ENCODE data around the gene NRAP.

Gene NRAP

DNA sequence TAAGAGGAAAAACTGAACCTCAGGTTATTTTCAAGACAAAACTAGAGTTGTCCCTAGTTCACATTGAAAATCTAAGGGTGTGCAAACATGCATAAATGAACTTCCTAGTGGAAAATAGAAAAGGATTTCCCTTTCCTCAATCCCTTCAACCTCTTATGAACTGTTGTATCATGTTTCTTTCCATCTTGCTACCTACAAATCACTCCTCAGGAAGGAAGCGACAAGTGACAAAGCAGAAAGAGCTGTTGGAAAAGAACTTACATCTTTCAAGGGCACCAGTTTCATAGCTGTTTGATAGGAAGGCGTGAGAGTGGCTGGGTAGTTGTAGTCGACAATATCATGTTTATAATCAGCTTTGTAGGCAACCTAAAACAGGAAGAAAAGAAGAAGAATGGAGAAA is 23.9 kb downstream of the NRAP start:
- DNase-seq, result no peak

- DNase-seq, result no peak
Observed at GRCh38 chr10:113631684-113632367, 32.0 kb downstream of the NRAP start.

GRCh38 chr10:113630929-113631533 is 32.8 kb downstream of the NRAP start:
- no peak for DNase-seq

DNA sequence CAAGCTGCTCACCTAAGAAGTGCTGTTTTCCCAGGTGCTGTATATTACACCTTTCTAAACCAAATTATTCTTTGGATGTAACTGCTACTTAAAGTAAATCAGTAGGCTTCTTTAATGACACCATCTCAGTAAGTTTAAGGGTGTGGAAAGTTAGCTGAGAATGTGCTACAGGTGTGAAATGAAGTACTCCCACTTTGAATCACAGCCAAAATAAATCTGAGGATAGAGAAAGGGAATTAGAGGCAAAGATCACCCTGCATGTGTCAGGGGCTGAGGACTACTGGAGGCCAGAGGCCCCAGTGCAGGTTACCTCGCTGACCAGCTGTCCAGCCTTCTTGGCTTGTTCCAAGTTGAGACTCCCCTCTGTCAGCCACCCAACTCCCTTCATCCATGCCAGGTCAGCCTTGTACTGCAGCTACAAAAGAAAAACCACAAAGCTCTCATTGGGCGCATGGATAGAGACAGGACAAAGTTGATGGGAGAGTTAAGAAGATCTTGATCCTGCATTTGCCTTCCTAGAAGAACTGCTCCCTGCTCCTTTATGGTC is 35.2 kb downstream of the NRAP start:
- no peak for DNase-seq

DNA sequence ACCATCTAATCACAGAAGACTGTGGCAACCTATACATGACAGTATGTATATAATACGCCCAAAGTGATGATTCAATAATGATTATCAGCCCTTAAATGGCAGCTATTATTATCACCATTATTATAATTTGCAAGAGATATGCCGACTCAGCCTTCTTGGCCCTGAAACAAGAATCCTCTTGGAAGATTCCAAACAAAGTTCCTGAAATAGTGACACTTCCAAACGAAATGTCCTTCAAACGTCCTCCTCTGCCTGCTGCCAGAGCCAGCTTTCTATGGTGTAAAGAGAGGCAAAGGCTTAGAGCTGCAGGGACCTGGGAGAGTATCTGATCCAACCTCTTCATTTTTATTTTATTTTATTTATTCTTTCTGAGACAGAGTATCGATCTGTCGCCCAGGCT is 36.0 kb downstream of the NRAP start:
- no peak for DNase-seq

DNA sequence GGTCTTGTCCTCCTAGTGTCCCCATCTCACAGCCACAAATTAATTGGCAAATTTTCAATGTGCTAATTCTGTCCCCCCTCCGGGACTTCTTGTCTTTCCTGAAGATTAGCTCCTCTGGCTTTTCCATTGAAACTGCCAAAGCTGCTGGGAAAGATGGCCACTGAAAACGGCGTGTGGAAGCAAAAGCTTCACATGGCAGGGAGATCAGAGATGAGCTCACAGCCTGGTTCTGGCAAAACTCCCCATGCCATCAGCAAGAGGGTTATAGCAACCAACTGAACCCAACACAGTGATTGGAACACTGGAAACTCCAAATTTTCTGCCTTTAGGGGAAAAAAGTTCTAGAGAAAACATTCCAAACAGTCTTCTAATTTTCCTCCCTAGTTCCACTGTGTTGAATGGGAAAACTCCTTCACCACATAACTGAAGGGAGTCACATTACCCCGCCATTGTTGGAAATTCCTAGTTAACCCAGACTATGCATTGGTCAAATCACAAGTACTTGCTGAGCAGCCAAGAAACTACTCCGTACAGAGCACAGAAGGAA is 37.0 kb downstream of the NRAP start:
- DNase-seq, result no peak

- no peak for DNase-seq
Observed at GRCh38 chr10:113625461-113626186, 38.2 kb downstream of the NRAP start.

GRCh38 chr10:113622831-113623230 is 41.0 kb downstream of the NRAP start:
- no peak for DNase-seq

- DNase-seq, result no peak
Observed at GRCh38 chr10:113621799-113622198, 42.0 kb downstream of the NRAP start.

- no peak for DNase-seq
Observed at GRCh38 chr10:113620936-113621335, 42.9 kb downstream of the NRAP start.

DNA sequence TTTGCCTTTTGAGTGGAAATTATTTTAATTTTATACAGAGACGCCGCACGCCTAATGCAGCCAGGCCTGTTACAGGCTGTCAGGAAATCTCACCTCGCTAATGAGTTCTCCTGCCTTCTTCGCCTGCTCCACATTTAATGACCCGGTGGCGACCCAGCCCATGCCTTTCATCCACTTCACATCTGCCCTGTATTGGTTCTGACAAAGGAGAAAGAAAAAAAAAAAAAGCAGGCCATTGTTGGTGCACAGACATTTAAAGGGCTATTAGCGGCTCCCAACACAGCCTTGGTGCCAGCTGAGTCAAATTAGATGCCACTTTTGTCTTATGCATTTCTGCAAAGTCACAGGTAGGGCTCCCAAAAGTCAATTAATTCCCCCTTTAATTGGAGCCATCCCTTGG is 43.3 kb downstream of the NRAP start:
- no peak for DNase-seq

- DNase-seq, result no peak
Observed at GRCh38 chr10:113619401-113619800, 44.4 kb downstream of the NRAP start.

DNA sequence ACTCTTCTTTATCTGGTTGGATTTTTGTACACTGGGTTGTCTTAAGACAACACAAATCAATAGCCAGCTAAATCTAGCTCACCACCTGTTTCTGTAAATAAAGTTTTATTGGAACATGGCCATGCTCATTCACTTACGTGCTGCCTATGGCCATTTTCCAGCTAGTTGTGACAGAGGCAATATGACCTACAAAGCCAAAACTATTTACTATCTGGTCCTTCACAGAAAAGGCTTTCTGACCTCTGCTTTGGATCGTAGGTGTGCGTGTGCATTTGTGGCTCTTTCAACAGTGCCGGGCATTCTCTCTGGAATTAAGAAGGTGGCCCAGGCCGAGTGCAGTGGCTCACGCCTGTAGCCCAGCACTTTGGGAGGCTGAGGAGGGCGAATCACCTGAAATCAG is 45.5 kb downstream of the NRAP start:
- DNase-seq, result no peak

GRCh38 chr10:113617086-113617485 is 46.8 kb downstream of the NRAP start:
- no peak for DNase-seq

GRCh38 chr10:113616244-113617074 is 47.4 kb downstream of the NRAP start:
- DNase-seq, result peak; percentile 18

DNA sequence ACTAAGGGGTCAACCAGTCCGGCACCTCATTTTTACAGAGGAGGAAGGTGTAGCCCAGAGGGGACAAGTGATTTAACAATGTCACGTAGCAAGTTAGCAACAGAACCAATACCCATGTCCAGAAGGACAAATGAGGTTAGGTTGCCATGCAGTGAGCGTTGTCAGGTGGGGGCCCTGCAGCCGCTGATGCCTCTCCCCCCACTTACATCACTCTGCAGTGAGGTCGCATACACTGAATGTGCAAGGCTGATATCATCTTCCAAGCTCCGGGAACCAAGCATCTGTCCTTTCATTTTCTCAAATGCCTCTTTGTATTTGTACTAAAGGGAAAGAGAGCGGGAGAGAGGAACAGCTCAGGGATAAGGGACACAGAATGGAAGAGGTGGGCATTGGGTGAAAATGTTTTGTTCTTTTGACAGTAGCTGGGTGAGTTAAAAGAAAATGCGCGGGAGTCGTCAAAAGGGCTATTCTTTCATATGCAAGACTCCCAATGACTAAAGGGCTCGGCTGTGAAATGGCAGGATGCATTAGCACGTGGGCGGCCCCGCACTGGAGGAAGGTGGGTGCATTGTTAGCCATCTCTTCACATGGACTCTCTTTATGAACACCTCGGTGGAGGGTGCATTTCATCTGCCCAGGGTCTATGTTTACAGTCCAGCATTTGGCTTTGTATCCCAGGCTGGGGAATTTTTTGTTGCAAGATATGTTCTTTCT is 49.7 kb downstream of the NRAP start:
- no peak for DNase-seq

- DNase-seq, result no peak
Observed at GRCh38 chr10:113613427-113613826, 50.4 kb downstream of the NRAP start.

DNA sequence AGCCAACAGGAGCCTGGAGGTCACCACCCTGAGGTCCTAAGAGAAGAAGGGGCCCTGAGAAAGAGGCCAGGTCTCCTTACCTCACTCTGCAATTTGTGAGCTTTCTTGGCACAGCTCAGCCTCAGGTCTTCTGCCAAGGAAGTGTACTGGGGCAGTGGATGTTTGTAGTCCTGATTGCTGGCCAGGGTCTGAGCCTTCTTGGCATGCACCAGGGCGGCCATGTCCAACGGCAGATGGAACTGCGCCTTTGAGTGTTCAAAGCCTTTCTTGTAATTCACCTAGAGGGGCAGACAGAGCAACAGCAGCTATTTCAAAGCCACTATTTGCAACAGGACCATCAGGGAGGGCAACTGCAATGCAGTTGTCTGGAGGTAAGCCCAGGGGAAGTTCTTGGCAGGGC is 51.7 kb downstream of the NRAP start:
- no peak for DNase-seq

- DNase-seq, result no peak
Observed at GRCh38 chr10:113610631-113611601, 52.9 kb downstream of the NRAP start.

GRCh38 chr10:113609704-113610108 is 54.1 kb downstream of the NRAP start:
- no peak for DNase-seq

Data from hematopoietic multipotent progenitor cell treated with erythropoietin and hydrocortisone succinate and interleukin-3 and kit ligand, for 4 days (in vitro differentiated cells).